GM21576 (cell line): Measurements from ENCODE around the gene TMEM200B.
"Not testable (repeated sequence)": the region's sequence is repeated elsewhere in the genome, so short reads cannot be mapped to it uniquely, and the experiment has no call there.

Experiments
- ATAC-seq: cut with Tn5 transposase; IDR thresholded peaks from one replicate; pipeline ENCODE4 v1.9.1; 2021; ENCODE audit warnings: mild to moderate bottlenecking, moderate library complexity; ENCODE audit not compliant: unreplicated experiment

TMEM200B gene

GRCh38 chr1:29136391-29136915, 12.8 kb upstream of the TMEM200B start:
- ATAC-seq, result no peak

GRCh38 chr1:29134695-29135028, 11.0 kb upstream of the TMEM200B start:
- no peak for ATAC-seq

GRCh38 chr1:29133861-29134694, 10.4 kb upstream of the TMEM200B start:
- ATAC-seq, result no peak

- not testable (repeated sequence) for ATAC-seq
Measured at GRCh38 chr1:29131056-29131455, 7.4 kb upstream of the TMEM200B start.

- ATAC-seq, result no peak
Measured at GRCh38 chr1:29129916-29130315, 6.2 kb upstream of the TMEM200B start.

- no peak for ATAC-seq
Measured at GRCh38 chr1:29128739-29129138, 5.0 kb upstream of the TMEM200B start.

GRCh38 chr1:29126198-29126597, 2.5 kb upstream of the TMEM200B start:
- no peak for ATAC-seq

GRCh38 chr1:29125788-29126187, 2.1 kb upstream of the TMEM200B start:
- no peak for ATAC-seq

- no peak for ATAC-seq
Measured at GRCh38 chr1:29125237-29125641, 1.5 kb upstream of the TMEM200B start.

- no peak for ATAC-seq
Measured at GRCh38 chr1:29124366-29125236, 898 bp upstream of the TMEM200B start.

GRCh38 chr1:29123053-29123886, 433 bp downstream of the TMEM200B start:
- no peak for ATAC-seq

- ATAC-seq, result no peak
Measured at GRCh38 chr1:29122682-29123052, 1.0 kb downstream of the TMEM200B start.

GRCh38 chr1:29121936-29122681, 1.6 kb downstream of the TMEM200B start:
- ATAC-seq, result no peak

GRCh38 chr1:29121516-29121935, 2.2 kb downstream of the TMEM200B start:
- no peak for ATAC-seq

GRCh38 chr1:29120947-29121485, 2.7 kb downstream of the TMEM200B start:
- ATAC-seq, result no peak

- no peak for ATAC-seq
Measured at GRCh38 chr1:29120367-29120766, 3.3 kb downstream of the TMEM200B start.

- no peak for ATAC-seq
Measured at GRCh38 chr1:29119121-29119929, 4.4 kb downstream of the TMEM200B start.

GRCh38 chr1:29117381-29117780, 6.3 kb downstream of the TMEM200B start:
- no peak for ATAC-seq

GRCh38 chr1:29114654-29115053, 9.0 kb downstream of the TMEM200B start:
- ATAC-seq, result no peak
